Measurements from ENCODE around the gene WDR81. TPM values are rescaled to one million over a fixed set of nuclear protein-coding genes. Genes with fewer than 3 reads are reported as not detected.
"Not testable (repeated sequence)": the region's sequence is repeated elsewhere in the genome, so short reads cannot be mapped to it uniquely, and the experiment has no call there.

WDR81 gene
- total and polyA plus RNA-seq, 10 of the 15 experiments (the other 5 are each of a cell fraction or from before 2014, with no cell fraction given), result 0.13 to 22.4 (median 7.3) TPM; not detected in 1

GRCh38 chr17:1741899-1742298, 17.4 kb downstream of the WDR81 start:
- ATAC-seq; H3K36me3 ChIP-seq (ENCODE audit: control insufficient read depth in 2 of 2, insufficient read depth in 2 of 2, low read length in 1 of 2); BruUV-seq (replicated peaks); H4K20me1 ChIP-seq (ENCODE audit: control insufficient read depth, insufficient read depth); H3K27ac ChIP-seq (ENCODE audit: control insufficient read depth, insufficient read depth); H3K9me3 ChIP-seq (replicated peaks; ENCODE audit: control insufficient read depth, insufficient read depth, low read length); FAIRE-seq; POLR2A ChIA-PET; H3K27me3 ChIP-seq (replicated peaks in 1 of 2; ENCODE audit: control insufficient read depth in 2 of 2, insufficient read depth in 2 of 2, low read length in 1 of 2); CTCF ChIA-PET; H3K4me2 ChIP-seq (ENCODE audit: control insufficient read depth, insufficient read depth); RAD21 ChIA-PET (ENCODE audit: unreplicated experiment); H3K4me1 ChIP-seq (ENCODE audit: control insufficient read depth, insufficient read depth, low read length); intact Hi-C loops (cut with micrococcal nuclease; ENCODE audit: unreplicated experiment); H3K9ac ChIP-seq (ENCODE audit: control insufficient read depth, insufficient read depth, low read length); DNase-seq (ENCODE audit: low read depth, low spot score); in situ Hi-C loops (cut with MboI); H3K4me3 ChIP-seq; SMC1A ChIA-PET (ENCODE audit: uncharacterized antibody, unreplicated experiment); H2AFZ ChIP-seq (ENCODE audit: control insufficient read depth, low read depth, low read length); H3K79me2 ChIP-seq (ENCODE audit: control insufficient read depth, insufficient read depth, low read length): not testable (repeated sequence)
- 48% methylated on average over 7 of the region's 7 CpGs for WGBS (ENCODE audit: insufficient coverage, insufficient replicate concordance, low lambda C conversion rate, missing lambda C conversion rate)

- Histone ChIP-seq H3K9ac (ENCODE audit: control insufficient read depth, insufficient read depth, low read length) (no peak within 1 kb of the TSS), H2AFZ (ENCODE audit: control insufficient read depth, low read depth, low read length) (no peak within 1 kb of the TSS), H3K79me2 (ENCODE audit: control insufficient read depth, insufficient read depth, low read length) (no peaks in the 10 kb centered on the region), H3K4me2 (ENCODE audit: control insufficient read depth, insufficient read depth) (no peak within 1 kb of the TSS), H3K4me1 (ENCODE audit: control insufficient read depth, insufficient read depth, low read length) (no peaks in the 10 kb centered on the region), H3K27me3 (replicated peaks in 1 of 2; ENCODE audit: control insufficient read depth in 2 of 2, insufficient read depth in 2 of 2, low read length in 1 of 2) (no peaks in the 10 kb centered on the region), H4K20me1 (ENCODE audit: control insufficient read depth, insufficient read depth) (no peaks in the 10 kb centered on the region), H3K4me3 (no peak within 1 kb of the TSS), H3K9me3 (replicated peaks; ENCODE audit: control insufficient read depth, insufficient read depth, low read length) (no peaks in the 10 kb centered on the region), H3K27ac (ENCODE audit: control insufficient read depth, insufficient read depth) (no peak within 1 kb of the TSS), H3K36me3 (ENCODE audit: control insufficient read depth in 2 of 2, insufficient read depth in 2 of 2, low read length in 1 of 2) (no peaks in the 10 kb centered on the region; a peak in 1 of 4 replicates)
- ChIA-PET CTCF (no interaction called here), SMC1A (ENCODE audit: uncharacterized antibody, unreplicated experiment) (no interaction called here), RAD21 (ENCODE audit: unreplicated experiment) (no interaction called here), POLR2A (interaction anchor here (0.5 kb wide), 1 partner anchor 213 kb away, joined by 7 read pairs; no protein-coding TSS in a partner anchor)
- intact Hi-C loops (cut with micrococcal nuclease; ENCODE audit: unreplicated experiment), result no loop called here
- ATAC-seq (peak; percentile 17; the same call in 1 of the 3 replicates), FAIRE-seq (no peak), DNase-seq (ENCODE audit: low read depth, low spot score) (no peak)
- BruUV-seq (replicated peaks), result no TSS peak
- WGBS (ENCODE audit: insufficient coverage, insufficient replicate concordance, low lambda C conversion rate, missing lambda C conversion rate), result 4% methylated on average over 7 of the region's 10 CpGs
- in situ Hi-C loops (cut with MboI), result no loop called here
- TF ChIP-seq POLR2AphosphoS2 (IDR thresholded peaks at IDR 0.05; ENCODE audit: low read depth, low read length), result no peak
- no peak for TF ChIP-seq MTA3 (IDR thresholded peaks at IDR 0.05; ENCODE audit: borderline replicate concordance, low read length)
- TF ChIP-seq NKRF (conservative IDR thresholded peaks at IDR 0.05), result no peak
- TF ChIP-seq NRF1 (conservative IDR thresholded peaks at IDR 0.05; ENCODE audit: low read depth, low read length), result no peak
- TF ChIP-seq KLF5 (IDR thresholded peaks at IDR 0.05; ENCODE audit: partially characterized antibody), result no peak
- no peak for TF ChIP-seq TCF7 (IDR thresholded peaks at IDR 0.05; ENCODE audit: borderline replicate concordance)
- TF ChIP-seq E2F4 (IDR thresholded peaks at IDR 0.05; ENCODE audit: low read depth, low read length), result no peak
- no peak for TF ChIP-seq ZBED1 (IDR thresholded peaks at IDR 0.05; ENCODE audit: borderline replicate concordance)
- no peak for TF ChIP-seq ZNF687 (IDR thresholded peaks at IDR 0.05)
- TF ChIP-seq ZZZ3 (IDR thresholded peaks at IDR 0.05; ENCODE audit: control insufficient read depth, insufficient read length, low read depth), result no peak
Measured at GRCh38 chr17:1742371-1743087, 18.0 kb downstream of the WDR81 start, which contains the start of gene SERPINF2. SERPINF2 (plus strand) TSS chr17:1742871; CDS start chr17:1744996, 2,125 bp downstream.

All from GM12878 (cell line).